Activated CD4-positive, alpha-beta T cell treated with anti-CD3 and anti-CD28 coated beads, Interleukin-2, amount 50 U/mL, for 16 hours (primary cell): ENCODE data around the gene COG1.
A peak's percentile ranks its signal among the peaks of the same experiment; 100 is the strongest.
"Not testable (repeated sequence)": the region's sequence is repeated elsewhere in the genome, so short reads cannot be mapped to it uniquely, and the experiment has no call there.

Experiments used
- DNase-seq: peaks from one replicate; pipeline ENCODE4 v3.0.0-alpha.2; 2020

COG1 gene, protein sequence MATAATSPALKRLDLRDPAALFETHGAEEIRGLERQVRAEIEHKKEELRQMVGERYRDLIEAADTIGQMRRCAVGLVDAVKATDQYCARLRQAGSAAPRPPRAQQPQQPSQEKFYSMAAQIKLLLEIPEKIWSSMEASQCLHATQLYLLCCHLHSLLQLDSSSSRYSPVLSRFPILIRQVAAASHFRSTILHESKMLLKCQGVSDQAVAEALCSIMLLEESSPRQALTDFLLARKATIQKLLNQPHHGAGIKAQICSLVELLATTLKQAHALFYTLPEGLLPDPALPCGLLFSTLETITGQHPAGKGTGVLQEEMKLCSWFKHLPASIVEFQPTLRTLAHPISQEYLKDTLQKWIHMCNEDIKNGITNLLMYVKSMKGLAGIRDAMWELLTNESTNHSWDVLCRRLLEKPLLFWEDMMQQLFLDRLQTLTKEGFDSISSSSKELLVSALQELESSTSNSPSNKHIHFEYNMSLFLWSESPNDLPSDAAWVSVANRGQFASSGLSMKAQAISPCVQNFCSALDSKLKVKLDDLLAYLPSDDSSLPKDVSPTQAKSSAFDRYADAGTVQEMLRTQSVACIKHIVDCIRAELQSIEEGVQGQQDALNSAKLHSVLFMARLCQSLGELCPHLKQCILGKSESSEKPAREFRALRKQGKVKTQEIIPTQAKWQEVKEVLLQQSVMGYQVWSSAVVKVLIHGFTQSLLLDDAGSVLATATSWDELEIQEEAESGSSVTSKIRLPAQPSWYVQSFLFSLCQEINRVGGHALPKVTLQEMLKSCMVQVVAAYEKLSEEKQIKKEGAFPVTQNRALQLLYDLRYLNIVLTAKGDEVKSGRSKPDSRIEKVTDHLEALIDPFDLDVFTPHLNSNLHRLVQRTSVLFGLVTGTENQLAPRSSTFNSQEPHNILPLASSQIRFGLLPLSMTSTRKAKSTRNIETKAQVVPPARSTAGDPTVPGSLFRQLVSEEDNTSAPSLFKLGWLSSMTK

DNA sequence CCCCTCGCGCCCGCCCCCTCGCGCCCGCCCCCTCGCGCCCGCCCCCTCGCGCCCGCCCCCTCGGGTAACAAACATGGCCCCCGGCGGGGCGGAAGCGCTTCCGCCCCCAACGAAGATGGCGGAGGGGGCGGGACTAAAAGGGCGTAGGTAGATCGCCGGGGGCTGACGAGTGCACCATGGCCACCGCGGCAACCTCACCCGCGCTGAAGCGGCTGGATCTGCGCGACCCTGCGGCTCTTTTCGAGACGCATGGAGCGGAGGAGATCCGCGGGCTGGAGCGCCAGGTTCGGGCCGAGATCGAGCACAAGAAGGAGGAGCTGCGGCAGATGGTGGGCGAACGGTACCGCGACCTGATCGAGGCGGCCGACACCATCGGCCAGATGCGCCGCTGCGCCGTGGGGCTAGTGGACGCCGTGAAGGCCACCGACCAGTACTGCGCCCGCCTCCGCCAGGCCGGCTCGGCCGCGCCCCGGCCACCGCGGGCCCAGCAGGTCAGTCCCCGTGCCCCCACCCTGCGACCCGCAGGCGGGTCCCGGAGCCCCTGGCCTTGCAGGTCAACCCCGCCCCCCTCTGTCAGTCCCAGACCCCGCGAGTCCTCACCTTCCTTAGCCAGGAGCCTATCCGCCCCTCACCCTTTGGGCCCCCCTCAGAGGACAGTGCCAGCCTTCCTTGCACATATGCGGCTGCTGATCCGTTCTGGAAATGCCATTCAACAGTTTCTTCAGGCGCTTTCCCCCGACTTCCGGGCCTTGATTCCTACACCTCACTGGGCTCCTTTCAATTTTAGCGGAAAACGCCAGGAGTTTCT is at the start of gene COG1:
Gene COG1 (plus strand): TSS at position 162 of the 808 bp plus-strand sequence. CDS start 15 bp downstream, at position 177.
- DNase-seq = peak; percentile 85

DNA sequence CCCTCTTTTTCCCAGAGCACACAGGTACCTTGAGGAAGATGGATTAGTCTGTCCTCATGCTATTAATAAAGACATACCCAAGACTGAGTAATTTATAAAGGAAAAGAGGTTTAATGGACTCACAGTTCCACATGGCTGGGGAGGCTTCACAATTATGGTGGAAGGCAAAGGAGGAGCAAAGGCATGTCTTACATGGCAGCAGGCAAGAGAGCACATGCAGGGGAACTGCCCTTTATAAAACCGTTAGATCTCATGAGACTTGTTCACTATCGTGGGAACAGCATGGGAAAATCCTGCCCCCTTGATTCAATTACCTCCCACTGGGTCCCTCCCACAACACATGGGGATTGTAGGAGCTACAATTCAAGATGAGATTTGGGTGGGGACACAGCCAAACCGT is 48.6 kb upstream of the COG1 start:
- not testable (repeated sequence) for DNase-seq

DNA sequence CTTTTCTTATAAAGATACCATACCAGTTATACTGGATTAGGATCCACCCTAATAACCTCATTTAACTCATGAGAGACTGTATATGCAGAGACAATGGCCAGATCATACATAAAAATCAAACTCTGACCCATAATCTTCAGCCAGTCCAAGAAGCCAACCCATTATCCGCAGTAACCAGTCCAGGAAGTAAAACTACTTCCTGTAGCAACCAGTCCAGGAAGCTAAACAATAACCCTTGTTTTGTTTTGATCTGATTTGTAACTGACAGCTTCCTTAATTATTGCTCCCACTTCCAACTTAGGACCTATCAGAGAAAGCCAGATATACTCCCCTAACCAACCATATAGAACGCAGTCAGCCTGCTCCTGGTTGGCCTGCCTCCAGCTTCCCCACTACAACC is 47.2 kb upstream of the COG1 start:
- no peak for DNase-seq

DNA sequence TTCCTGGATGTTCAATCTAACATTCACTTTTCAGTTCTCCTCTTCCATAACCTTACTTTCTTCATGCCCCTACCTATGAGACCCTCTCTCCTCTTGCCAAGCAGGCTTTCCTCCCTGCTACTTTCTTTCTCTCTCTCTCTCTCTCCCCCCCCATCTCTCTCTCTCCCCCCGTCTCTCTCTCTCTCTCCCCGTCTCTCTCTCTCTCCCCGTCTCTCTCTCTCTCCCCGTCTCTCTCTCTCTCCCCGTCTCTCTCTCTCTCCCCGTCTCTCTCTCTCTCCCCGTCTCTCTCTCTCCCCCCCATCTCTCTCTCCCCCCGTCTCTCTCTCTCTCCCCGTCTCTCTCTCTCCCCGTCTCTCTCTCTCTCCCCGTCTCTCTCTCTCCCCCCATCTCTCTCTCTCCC is 45.1 kb upstream of the COG1 start:
- DNase-seq = not testable (repeated sequence)

DNA sequence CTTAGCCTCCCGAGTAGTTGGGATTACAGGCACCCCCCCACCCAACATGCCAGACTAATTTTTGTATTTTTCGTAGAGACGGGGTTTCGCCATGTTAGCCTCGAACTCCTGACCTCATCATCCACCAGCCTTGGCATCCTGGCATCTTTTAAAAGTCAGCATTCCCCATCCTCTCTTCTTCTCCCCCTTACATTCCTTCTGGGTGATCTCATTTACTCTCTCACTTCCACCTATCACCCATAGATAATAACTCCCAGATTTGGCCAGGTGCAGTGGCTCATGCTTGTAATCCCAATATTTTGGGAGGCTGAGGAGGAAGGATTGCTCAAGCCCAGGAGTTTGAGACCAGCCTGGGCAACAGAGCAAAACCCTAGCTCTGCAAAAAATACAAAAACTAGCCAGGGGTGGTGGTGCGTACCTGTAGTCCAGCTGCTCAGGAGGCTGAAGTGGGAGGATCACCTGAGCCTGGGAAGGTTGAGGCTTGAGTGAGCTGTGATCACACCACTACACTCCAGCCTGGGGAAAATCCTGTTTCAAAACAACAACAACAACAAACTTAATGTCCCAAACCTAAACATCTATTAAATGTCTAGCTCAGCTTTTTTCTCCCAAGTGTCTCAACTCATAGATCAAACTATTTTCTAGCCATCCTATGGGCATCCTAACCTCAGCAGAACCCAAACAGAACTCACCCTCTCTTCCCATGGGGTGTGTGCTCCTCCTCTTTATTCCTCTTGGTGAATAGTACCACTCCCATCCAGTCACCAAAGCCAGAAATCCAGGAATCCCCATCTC is 44.1 kb upstream of the COG1 start:
- DNase-seq = no peak

DNA sequence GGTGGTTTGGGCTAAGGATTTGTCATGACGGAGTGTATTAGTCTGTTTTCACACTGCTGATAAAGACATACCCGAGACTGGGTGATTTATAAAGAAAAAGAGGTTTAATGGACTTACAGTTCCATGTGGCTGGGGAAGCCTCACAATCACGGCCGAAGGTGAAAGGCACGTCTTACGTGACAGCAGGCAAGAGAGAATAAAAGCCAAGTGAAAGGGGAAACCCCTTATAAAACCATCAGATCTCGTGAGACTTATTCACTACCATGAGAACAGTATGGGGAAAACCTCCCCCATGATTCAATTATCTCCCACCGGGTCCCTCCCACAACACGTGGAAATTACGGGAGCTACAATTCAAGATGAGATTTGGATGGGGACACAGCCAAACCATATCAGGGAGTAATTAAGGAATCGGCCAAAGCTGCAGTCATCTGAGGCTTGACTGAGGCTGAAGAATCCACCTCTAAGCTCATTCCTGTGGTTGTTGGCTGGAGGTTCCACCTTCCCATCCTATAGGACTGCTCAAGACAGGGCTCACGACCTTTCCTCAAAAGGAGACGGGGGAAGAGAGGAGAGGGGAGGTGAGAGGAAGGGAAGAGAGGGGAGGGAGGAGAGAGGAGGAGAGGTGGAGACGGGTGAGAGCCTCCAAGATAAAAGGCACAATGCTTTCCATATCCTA is 42.1 kb upstream of the COG1 start:
- DNase-seq = not testable (repeated sequence)

DNA sequence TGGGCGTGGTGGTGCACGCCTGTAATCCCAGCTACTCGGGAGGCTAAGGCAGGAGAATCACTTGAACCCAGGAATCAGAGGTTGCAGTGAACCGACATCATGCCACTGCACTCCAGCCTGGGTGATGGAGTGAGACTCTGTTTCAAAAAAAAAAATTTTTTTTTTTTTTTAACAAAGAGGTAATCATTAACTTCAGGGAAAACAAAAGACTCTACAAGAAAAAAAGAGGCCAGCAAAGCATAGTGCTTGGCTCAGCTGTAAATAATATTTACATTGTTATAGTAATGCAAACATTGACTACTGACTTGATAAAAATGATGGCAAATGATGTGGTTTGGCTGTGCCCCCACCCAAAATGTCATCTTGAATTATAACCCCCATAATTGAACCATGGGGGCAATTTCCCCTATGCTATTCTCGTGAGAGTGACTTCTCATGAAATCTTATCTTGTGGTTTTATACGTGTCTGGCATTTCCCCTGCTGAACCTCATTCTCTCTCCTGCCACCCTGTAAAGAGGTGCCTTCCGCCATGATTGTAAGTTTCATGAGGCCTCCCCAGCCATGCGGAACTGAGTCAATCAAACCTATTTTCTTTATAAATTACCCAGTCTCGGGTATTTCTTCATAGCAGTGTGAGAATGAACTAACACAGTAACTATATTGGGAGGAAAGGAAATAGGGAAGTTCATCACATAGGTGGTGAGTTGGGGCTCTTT is 40.8 kb upstream of the COG1 start:
- no peak for DNase-seq

DNA sequence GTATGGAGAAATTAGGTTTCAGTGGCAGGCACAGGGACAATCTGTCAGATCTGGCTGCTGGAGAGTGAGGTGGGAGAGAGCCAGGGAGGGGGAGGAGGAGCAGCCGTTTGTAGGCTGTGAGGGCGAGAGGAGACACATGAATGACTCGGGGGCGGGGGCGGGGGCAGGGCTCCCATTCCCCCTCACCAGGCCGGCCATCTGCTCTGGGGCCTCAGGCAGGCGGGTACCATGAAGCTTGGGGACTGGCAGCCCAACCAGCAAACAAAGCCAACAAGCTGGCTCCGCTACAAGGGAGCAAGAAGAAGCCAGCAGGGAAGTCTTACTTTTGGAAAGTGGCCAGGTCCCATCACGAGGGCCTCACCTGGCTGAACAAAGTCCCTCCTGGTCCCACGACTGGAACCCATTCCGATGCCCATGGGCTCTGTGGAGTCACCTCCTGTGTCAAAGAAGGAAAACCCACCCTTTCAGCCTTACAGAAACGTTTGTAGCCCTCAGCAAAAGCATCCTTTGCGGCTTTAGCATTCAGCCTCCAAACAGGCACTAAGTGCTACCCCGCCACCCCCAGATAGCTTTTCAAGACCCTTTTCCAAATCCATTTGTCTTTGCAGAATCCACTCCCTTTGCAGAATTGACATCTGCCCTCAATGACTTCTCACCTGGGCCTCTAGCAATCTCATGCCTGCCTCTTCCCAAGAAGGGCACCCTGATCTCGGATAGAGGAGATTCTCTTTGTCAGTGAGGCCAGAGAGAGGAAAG is 37.3 kb upstream of the COG1 start:
- no peak for DNase-seq

DNA sequence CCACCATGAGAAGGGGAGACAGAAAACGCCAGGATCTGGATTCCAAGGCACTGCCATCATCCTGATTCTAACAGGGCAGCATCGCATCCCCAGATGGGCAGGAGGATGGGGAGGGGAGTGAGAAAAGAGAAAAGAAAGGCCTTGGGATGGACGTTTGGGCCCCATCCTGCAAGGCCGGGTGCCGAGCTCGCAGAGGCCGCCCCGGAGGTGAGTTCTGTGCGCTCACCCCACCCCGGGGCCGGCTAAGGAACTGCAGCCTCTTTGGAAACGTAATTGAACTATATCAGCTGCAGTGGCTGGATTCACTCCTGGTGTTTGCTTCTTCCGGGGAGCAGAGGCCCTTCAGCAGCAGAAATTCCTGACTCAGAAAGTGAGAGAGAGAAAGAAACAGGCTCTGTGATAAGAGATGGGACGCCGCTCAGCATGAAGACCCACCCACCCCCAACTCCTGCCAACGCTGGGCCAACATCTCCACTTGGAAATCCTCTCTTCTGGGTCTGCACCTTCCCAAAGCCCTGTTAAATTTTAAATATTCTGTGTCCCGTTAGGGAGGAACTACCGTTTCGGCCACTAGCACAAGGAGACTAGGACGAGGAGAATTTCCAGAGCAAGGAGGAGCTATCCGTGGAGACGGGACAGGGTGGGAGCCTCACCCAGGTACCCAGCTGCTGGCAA is 36.6 kb upstream of the COG1 start:
- DNase-seq = peak; percentile 59

DNA sequence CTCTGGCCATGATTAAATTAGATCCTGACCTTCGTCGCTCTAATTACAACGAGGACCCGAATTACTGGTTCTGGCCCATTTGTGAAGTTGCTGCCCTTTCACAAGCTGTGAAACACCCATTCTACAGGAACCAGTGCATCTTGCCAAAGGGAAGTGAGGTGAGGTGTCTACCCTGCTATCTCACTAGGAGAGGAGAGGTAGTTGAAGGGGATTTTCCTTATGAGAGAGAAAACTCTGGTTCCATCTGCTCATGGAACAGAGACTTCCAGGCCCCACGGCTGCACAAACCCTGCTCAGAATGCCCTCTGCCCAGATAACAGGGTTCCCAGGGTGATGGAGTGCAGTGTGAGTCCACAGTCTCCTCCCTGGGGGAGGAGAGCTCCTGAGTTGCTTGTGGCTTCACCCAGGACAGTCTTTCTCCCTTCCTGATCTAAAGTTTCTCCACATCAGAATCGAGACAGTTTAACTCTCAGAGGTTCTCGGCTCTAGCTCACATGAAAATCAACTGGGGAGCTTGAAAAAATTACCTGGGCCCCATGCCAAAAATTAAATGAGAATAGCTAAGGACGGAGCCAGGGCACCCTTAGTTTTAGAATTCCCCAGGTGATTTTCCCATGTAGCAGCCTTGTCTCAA is 35.9 kb upstream of the COG1 start:
- DNase-seq = no peak

DNA sequence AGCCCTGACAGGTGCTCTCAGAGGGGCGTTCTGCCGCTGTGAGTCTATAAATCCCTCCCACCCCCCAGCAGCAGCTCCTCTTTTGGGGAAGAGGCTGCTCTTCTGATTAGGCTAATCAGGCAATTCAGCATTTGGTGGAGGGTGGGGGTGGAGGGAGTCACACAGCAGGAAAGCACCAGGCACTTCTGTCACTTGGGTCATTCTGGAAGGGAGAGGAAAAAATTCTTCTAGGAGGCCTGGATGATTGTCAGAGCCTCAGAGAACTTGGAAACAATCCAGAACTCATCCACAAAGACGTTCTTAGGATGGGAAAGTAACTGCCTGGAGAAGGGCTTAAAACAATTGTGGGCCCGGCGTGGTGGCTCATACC is 35.3 kb upstream of the COG1 start:
- no peak for DNase-seq

DNA sequence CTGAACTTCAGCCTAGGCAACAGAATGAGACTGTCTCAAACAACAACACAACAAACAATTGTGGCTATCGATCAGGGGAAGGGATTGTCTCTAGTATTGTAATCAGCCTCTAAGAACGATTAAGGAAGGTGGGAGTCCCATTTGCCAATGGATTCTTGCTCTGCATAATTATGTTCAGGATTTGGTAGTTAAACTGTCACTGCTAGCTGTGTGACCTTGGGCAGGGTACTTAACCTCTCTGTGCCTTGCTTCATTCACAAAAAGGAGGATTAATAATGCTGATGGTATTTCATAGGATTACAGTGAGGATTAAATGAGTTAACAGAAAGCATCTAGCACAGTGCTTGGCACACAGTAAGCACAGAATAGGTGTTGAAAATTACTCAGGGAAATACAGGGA is 34.7 kb upstream of the COG1 start:
- no peak for DNase-seq

DNA sequence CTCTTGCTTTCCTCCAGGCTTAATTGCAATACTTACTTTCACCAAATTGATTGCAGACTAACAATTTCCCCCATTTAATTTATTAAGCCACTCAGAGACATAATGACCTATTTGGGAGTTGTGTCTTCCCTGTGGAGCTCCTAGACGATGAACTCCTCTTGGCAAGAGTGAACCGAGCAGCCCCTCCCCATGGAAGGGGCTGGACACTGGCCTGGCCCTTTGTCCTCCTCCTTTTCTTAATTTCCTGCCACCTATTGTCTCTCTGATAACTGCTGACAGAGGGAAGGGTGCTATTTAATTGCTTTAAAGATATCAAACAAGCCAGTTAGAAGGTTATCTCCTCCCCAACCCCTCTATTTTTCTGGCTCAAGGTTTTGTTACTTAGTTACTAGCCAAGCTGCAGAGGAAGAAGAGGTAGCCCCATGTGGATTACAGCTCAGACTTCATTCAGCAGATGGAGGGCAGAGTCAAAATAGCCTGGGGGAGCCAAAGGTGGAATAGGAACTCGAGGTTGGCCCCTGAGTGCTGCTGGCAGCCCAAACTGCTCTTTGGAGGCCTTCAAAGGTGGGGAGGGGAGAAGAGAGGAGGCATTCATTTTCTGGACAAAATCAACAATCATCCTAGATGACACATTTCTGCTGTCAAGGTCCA is 31.8 kb upstream of the COG1 start:
- no peak for DNase-seq

DNA sequence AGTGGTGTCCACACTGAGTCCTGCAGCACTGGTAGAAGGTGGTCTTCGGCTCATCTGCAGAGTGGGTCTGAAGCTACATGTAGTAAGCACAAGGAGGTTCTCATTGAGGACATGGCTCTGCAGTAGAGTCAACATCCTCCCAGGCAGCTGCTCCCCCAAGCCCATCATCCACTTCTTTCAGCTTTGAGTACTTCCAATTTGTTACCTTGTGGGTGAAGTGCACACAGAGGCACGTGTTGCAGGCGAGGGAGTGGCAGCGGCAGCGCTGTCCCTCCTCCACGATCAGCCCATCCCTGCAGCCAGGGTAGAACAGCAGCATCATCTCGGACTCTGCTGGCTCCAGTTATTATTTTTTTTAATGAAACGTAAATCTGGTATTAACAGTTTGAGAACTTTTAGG is 29.8 kb upstream of the COG1 start:
- no peak for DNase-seq

DNA sequence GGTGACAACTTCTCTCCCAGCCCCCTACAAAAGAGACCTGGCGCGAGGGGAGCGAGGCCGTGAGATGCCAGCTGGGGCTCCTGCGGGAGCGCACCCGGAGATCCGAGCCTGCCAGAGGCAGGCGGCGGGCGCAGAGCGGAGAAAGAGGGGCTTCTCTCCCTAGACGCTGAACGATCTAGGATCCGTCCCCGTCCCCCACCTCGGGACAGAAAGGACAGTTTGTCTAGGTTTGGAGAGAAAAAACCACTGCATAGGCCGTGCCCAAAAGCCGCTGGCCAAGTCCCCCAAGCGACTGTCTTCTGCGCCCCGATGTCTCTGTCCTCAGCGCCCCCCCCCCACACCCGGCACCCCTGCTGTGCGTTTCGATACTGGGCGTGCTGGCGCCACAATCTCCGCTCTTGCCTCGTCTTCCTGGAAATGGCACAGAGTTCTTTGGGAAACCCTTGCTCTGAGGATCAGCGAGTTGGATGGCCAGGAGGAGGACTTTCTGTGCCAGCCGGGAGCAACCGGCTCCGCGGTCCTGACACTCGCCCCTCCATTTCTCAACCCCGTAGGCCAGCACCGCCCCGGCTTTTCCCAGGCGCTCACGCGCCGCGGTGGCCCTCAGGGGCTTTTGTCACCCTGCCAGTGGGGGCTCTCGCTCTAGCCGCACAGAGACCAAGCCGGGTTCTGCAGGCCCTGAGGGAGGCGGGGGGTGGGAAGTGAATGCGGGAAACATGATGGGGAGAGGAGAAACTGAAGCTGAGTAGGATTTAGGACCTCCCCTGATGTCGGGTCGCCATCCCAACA is 27.0 kb upstream of the COG1 start:
- DNase-seq = no peak

DNA sequence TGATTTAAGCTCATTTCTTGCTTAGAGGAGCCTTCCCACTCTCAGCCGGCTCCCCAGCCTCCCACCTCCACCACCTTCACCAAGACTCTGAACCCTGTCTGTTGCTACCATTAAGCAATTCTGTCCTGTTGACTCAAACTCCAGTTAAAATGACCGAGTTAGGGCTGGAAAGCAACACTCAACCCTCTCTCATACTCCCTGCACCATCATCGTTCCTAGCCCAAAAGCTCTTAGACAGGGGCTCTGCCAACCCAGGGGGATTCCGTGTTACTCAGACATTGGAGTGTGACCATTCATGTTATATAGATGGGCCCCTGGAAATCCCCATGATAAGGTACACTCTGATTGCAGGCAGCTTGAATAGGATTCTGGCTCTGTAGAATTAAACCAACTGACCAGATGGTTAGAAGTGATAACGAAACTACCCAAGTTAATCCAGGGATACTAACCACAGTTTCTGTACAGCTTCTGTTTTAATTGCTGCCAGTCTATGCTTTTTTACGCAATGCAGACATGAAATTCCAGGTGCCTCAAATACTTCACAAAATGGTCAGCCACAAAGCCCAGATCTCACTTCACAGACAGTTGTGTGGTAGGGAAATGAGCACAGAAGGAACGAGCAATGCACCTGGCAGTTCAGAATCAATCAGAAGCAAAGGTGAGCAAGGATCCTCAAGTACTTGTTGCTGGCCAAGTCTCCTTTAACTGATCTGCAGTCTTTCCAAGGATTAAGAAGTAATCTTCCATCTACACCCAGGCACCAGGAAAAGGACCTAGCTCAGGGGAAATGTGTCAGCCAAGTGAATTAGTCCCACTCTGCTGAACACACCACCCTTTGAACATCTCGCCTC is 25.9 kb upstream of the COG1 start:
- DNase-seq = no peak

DNA sequence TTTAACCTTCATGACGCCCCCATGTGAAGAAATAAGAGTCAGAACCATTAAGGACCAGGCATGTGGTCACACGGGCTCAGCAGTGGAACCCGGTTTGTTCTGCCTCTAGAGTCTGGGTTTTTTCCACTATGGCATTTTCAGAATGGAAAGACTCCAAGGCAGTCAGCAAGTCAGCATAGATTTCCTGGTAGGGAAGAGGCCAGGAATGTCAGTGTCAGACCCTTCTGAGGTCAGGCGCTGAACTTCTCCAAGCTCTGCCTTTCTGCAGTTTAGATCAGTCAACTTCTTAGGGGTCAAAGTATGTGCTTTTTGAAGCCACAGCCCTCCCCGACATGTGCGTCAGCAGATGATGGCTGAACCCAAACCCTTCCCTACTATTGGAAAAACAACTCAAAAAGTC is 24.2 kb upstream of the COG1 start:
- DNase-seq = no peak
